Right lobe of liver (tissue), 4 donors: ENCODE measurements around the gene CASP5.

ENCODE experiments used
- POLR2A ChIP-seq: fragments of 450-650 bp; IDR thresholded peaks from one replicate; pipeline ENCODE4 v1.6.1; 2017; ENCODE audit warnings: antibody characterized with exemption, mild to moderate bottlenecking
- TF ChIP-seq, protein P1 (sequence below), 4 donors: fragments of 200-600 bp in 3 of 4; fragments of 450-650 bp in 1 of 4; IDR thresholded peaks; one replicate each; pipeline versions ENCODE4 v1.5.1 to v1.8.0; 2016 to 2022; ENCODE audit warnings: antibody characterized with exemption in 4 of 4, mild to moderate bottlenecking in 2 of 4
- donor health status: DM: no; HTN: no; CAD: no.
- donor health status: DM: no; HTN: no; CAD: no.
- donor health status: DM: no; HTN: yes; CAD: no.

GRCh38 chr11:104995001-104995408 is 28.0 kb downstream of the CASP5 start:
- TF ChIP-seq POLR2A, result no peak
- TF ChIP-seq, protein P1, sequence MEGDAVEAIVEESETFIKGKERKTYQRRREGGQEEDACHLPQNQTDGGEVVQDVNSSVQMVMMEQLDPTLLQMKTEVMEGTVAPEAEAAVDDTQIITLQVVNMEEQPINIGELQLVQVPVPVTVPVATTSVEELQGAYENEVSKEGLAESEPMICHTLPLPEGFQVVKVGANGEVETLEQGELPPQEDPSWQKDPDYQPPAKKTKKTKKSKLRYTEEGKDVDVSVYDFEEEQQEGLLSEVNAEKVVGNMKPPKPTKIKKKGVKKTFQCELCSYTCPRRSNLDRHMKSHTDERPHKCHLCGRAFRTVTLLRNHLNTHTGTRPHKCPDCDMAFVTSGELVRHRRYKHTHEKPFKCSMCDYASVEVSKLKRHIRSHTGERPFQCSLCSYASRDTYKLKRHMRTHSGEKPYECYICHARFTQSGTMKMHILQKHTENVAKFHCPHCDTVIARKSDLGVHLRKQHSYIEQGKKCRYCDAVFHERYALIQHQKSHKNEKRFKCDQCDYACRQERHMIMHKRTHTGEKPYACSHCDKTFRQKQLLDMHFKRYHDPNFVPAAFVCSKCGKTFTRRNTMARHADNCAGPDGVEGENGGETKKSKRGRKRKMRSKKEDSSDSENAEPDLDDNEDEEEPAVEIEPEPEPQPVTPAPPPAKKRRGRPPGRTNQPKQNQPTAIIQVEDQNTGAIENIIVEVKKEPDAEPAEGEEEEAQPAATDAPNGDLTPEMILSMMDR (IDR thresholded peaks at IDR 0.05), result no peak
